ENCODE data around the gene SIRPA.

- TF ChIP-seq CTCF (IDR thresholded peaks at IDR 0.05) (no peak), POLR2AphosphoS5 (IDR thresholded peaks at IDR 0.05) (no peak), POLR2A (IDR thresholded peaks at IDR 0.05) (no peak), EP300 (IDR thresholded peaks at IDR 0.05; ENCODE audit: low read depth) (no peak)
These were observed 45.4 kb downstream of the SIRPA start for GRCh38 chr20:1940581-1940980.

All from transverse colon (tissue), 4 donors.